GM06990 (cell line): ENCODE measurements around the gene NCKAP5L.

ENCODE experiments used
- DNase-seq: peaks from one replicate; pipeline ENCODE4 v3.0.0-alpha.2; 2011; ENCODE audit not compliant: insufficient read length; ENCODE audit errors: extremely low read depth
- H3K27me3 ChIP-seq: replicated peaks from 2 replicates; pipeline ENCODE4 v1.6.0; 2011; ENCODE audit warnings: low read length; ENCODE audit not compliant: control insufficient read depth, insufficient read depth
- H3K36me3 ChIP-seq: 2 replicates; pipeline ENCODE4 v1.5.1; 2011; ENCODE audit warnings: low read length; ENCODE audit not compliant: control insufficient read depth, insufficient read depth
- H3K4me3 ChIP-seq: replicated peaks from 2 replicates; pipeline ENCODE4 v1.5.1; 2011; ENCODE audit warnings: low read depth, mild to moderate bottlenecking, control low read depth, low read length
- CTCF ChIP-seq: IDR thresholded peaks from 2 replicates; pipeline ENCODE4 v1.5.1; 2011; ENCODE audit warnings: low read length, control low read depth, mild to moderate bottlenecking, inconsistent platforms; ENCODE audit not compliant: insufficient read depth, poor library complexity, severe bottlenecking

The NCKAP5L gene

DNA sequence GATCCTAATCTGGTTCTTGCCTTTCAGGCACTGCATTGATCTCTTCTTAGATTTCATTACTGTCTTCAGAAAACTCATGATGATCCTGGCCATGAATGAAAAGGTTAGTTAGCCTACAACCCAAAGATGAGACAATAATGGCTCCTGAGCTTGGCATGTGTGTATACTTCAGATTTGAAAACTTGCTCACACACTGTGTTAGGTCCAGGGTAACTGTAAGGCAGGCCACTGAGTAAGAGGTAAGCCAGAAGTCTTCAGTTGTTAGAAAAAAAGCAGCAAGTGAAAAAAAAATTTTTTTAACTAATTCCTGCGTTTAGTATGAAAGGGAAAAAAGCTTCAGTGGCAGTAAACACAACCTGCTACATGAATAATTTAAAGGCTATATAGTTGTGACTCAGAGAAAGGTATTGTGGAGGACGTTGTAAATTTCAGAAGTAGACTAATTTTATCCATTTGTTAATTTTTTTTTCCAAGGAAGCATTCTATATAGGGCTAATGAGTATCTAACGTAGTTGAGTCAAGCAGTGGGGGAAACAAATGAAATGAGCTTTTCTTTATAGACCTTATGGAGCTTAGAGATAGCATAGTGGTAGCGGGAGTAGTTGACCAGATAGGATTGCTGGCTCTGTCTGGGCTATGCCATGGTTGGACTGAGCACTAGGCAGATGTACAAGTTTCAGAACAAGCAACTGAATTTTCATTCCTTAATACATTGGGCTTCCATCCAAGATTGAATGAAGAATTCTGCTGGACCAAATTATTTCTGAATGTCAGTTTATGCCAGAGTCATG is 66.3 kb downstream of the NCKAP5L start:
- H3K36me3 ChIP-seq, result peaks cover 42% of the 10 kb centered on the region
- TF ChIP-seq CTCF, result no peak

DNA sequence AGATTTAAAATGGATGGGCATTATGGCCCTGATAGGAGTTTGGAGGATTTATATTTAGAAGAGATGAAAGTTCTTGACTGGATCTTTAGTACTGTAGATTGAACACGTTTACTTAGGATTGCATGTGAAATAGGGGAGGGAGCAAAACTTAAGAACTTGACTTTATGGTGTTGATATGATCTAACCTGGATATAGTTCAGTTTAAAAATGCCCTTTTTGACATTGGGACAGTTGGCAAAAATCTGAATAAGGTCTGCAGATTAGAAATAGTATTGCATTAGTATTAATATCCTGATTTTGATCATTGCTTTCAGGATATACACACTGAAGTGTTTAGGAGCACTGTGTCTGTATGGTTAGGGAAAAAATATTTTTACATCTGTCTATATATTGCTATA is 77.2 kb downstream of the NCKAP5L start:
- no peak for DNase-seq
- H3K4me3 ChIP-seq, result no peak overlapping the region
- H3K36me3 ChIP-seq, result peaks cover 7% of the 10 kb centered on the region
- H3K27me3 ChIP-seq, result no peaks in the 10 kb centered on the region
- no peak for TF ChIP-seq CTCF

More for the DNA sequence above, 66.3 kb downstream of the NCKAP5L start:
- Histone ChIP-seq H3K27me3 (no peaks in the 10 kb centered on the region), H3K4me3 (no peak overlapping the region)
- no peak for DNase-seq

DNA sequence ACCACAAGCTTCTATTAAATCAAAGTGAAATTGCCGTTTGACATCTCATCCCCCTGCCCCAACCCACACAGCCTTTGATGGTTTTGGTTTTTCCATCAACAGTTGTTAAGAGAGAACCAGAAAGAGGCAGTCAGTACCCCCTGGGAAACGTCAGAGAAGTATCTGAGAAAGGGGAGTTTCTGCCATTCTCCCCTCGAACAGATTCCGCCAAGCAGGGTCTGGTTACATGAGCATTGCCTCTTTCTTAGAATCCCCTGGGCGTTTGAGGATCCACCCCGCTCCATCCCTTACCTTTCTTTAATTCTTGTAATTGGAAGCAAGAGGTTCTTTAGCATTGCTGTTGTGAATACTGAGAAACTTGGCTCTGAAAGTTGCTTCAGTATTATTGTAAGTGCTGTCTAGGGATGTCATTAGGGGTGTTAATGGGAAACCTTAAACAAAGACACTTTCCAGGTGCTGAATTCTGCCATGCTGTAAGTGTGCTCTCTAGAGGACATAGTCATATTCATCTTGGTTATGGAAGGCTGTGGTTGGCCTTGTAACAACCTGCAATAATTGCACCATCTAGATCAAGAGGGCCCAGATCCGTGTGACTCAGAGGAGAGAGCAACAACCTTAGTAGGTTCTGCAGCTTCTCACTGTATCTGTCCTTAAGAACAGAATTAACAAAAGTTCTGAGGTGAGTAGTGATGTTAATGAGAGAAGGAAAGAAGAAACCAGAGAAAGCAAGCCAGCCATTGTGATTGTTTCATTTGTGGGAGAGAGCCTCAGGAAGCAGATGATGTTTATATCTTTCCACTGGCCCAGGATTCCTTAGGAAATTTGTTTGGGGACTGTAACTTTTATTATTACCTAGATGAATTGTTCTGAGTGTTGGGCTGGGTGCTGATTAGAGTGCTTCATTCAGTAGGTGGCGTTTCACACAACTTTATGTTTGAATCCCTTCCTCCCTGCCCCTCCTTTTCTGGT is 77.9 kb downstream of the NCKAP5L start:
- DNase-seq, result peak; percentile 44
- no peak overlapping the region for H3K4me3 ChIP-seq
- H3K27me3 ChIP-seq, result no peaks in the 10 kb centered on the region
- H3K36me3 ChIP-seq, result peaks cover 7% of the 10 kb centered on the region
- peak; percentile 27 for TF ChIP-seq CTCF

DNA sequence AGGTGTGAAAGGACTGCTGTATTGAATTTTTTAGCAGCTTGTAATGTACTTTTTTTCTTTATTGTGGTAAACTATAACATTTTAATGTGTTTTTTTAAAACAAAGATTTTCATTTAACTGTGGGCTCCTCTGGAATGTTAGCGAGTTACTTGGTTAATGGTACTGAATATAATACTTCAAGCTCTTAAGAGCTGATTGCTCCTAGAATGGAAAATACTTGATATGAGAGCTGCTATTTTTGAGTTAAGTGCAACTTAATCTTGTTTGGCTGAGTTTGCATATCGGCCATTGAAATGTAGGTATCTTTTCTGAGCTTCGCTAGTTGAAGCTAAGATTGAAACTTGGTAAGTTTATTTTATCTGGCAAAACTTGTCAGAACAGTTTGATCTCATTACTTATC is 79.4 kb downstream of the NCKAP5L start:
- no peak for TF ChIP-seq CTCF
- Histone ChIP-seq H3K27me3 (no peaks in the 10 kb centered on the region), H3K36me3 (peaks cover 4% of the 10 kb centered on the region), H3K4me3 (no peak overlapping the region)
- DNase-seq, result no peak

GRCh38 chr12:49748306-49748705 is 79.9 kb downstream of the NCKAP5L start:
- DNase-seq, result no peak
- Histone ChIP-seq H3K36me3 (peaks cover 4% of the 10 kb centered on the region), H3K4me3 (no peak overlapping the region), H3K27me3 (no peaks in the 10 kb centered on the region)
- TF ChIP-seq CTCF, result no peak
